ENCODE data around the gene CHD3. TPM values are rescaled to one million over a fixed set of nuclear protein-coding genes. Genes with fewer than 3 reads are reported as not detected.
A peak's percentile ranks its signal among the peaks of the same experiment; 100 is the strongest.

Gene CHD3
- total and polyA plus RNA-seq, 2 experiments from 2014 or later = 2.9 to 9.7 TPM

- TF ChIP-seq ZNF462 (CRISPR knock-in tag; IDR thresholded peaks at IDR 0.05) (no peak), ETS1 (IDR thresholded peaks at IDR 0.05) (no peak), ZNF331 (CRISPR knock-in tag; IDR thresholded peaks at IDR 0.05; ENCODE audit: low read depth) (no peak), CREB1 (CRISPR knock-in tag; IDR thresholded peaks at IDR 0.05; ENCODE audit: low read depth) (no peak)
Observed at GRCh38 chr17:7959503-7960253, 71.1 kb downstream of the CHD3 start (continued).

- no peak overlapping the region for H3K27ac ChIP-seq (ENCODE audit: low read depth)
- TF ChIP-seq ZNF114 (CRISPR knock-in tag; IDR thresholded peaks at IDR 0.05) = no peak
- TF ChIP-seq ZNF462 (CRISPR knock-in tag; IDR thresholded peaks at IDR 0.05) = no peak
- no peak for TF ChIP-seq CREB1 (CRISPR knock-in tag; IDR thresholded peaks at IDR 0.05; ENCODE audit: low read depth)
- TF ChIP-seq POLR2AphosphoS5 (IDR thresholded peaks at IDR 0.05; ENCODE audit: low read depth) = no peak
Observed at GRCh38 chr17:7961421-7961820, 72.8 kb downstream of the CHD3 start.

More at GRCh38 chr17:7961421-7961820, 72.8 kb downstream of the CHD3 start:
- H3K27me3 Mint-ChIP-seq (ENCODE audit: insufficient read depth, low read depth, poor library complexity) = peaks cover 9% of the 10 kb centered on the region
- H3K9me3 Mint-ChIP-seq = no peaks in the 10 kb centered on the region
- Histone ChIP-seq H3K9me2 (ENCODE audit: insufficient read depth) (0 out of 2 replicates have a peak, but pooled peaks cover 5% of the 10 kb centered on the region), H4K20me1 (replicated peaks; ENCODE audit: insufficient read depth) (no peaks in the 10 kb centered on the region), H3K27me3 (ENCODE audit: insufficient read depth) (no peaks in the 10 kb centered on the region), H3K4me1 (ENCODE audit: insufficient read depth) (peaks cover 15% of the 10 kb centered on the region), H3K4me2 (peak overlapping the region; percentile 19), H3K79me2 (replicated peaks; ENCODE audit: insufficient read depth) (no peaks in the 10 kb centered on the region), H3F3A (replicated peaks; ENCODE audit: low read depth) (no peaks in the 10 kb centered on the region), H3K36me3 (ENCODE audit: insufficient read depth) (no peaks in the 10 kb centered on the region), H3K4me3 (no peak overlapping the region), H2AFZ (no peak overlapping the region)
- no peak overlapping the region for H3K4me3 Mint-ChIP-seq
- no peak for DNase-seq (ENCODE audit: low spot score)
- ATAC-seq = no peak
- no peaks in the 10 kb centered on the region for H3K36me3 Mint-ChIP-seq (ENCODE audit: low read depth)
- H3K4me1 Mint-ChIP-seq = peaks cover 14% of the 10 kb centered on the region
- no peak overlapping the region for H3K27ac Mint-ChIP-seq

Data from GM23338 (cell line).